A549 (cell line): ENCODE data around the gene KRT5. TPM values are rescaled to one million over a fixed set of nuclear protein-coding genes. Genes with fewer than 3 reads are reported as not detected.

Experiments used
- ATAC-seq, 2 experiments: fragments of 200-7000 bp in 1 of 2; fragments of >200 bp in 1 of 2; cut with Nextera tagmentation in 1 of 2; cut with Tn5 transposase in 1 of 2; 3 replicates each; pipeline versions ENCODE4 v1.8.0 to v1.9.1; 2018 to 2020; ENCODE audit warnings: mild to moderate bottlenecking in 1 of 2, moderate library complexity in 1 of 2
- CTCF ChIA-PET: fragments of 300-600 bp; sonication (Branson Sonifier 250); formaldehyde crosslinking; extraction: SDS; loops from one replicate; lab custom pipeline; 2021; ENCODE audit warnings: antibody characterized with exemption, inconsistent platforms; lab: Yijun Ruan, JAX
- POLR2A ChIA-PET: fragments of 350-600 bp; formaldehyde crosslinking; extraction: SDS; loops from one replicate; lab custom pipeline; 2021; ENCODE audit warnings: antibody characterized with exemption, inconsistent platforms; lab: Yijun Ruan, JAX
- DNase-seq, 2 experiments: peaks; one replicate each; pipeline versions ENCODE4 v3.0.0 to v3.0.0-alpha.2; 2011 to 2016; ENCODE audit warnings: low read depth in 1 of 2, low spot score in 1 of 2
- FAIRE-seq: peaks from 2 replicates; lab custom pipeline; 2011; peaks lifted over from hg19 to GRCh38; lab: Jason Lieb, UNC
- H3K27ac ChIP-seq, 2 experiments: fragments of >200 bp; sonication (Bioruptor Twin); formaldehyde crosslinking; 3 replicates each; pipeline ENCODE4 v1.5.1; 2016 to 2017
- H3K4me1 ChIP-seq: fragments of >200 bp; sonication (Bioruptor Twin); formaldehyde crosslinking; 3 replicates; pipeline ENCODE4 v1.6.1; 2016
- H3K4me2 ChIP-seq: fragments of >200 bp; sonication (Bioruptor Twin); formaldehyde crosslinking; 3 replicates; pipeline ENCODE4 v1.6.1; 2016
- H3K4me3 ChIP-seq: fragments of >200 bp; sonication (Bioruptor Twin); formaldehyde crosslinking; 3 replicates; pipeline ENCODE4 v1.5.1; 2016
- H3K9me3 ChIP-seq: fragments of >200 bp; sonication (Bioruptor Twin); formaldehyde crosslinking; 3 replicates; pipeline ENCODE4 v1.6.1; 2016
- BHLHE40 ChIP-seq: IDR thresholded peaks from 2 replicates; pipeline ENCODE4 v1.6.1; 2012; ENCODE audit warnings: low read depth, low read length, inconsistent platforms
- CBX8 ChIP-seq: fragments of 200-600 bp; sonication (generic); IDR thresholded peaks from 2 replicates; pipeline ENCODE4 v1.6.1; 2016
- CEBPB ChIP-seq, 2 experiments: fragments of >200 bp in 1 of 2; sonication (Bioruptor Twin) in 1 of 2; formaldehyde crosslinking in 1 of 2; IDR thresholded peaks; 2 replicates each; pipeline ENCODE4 v1.6.1; 2012 to 2016
- CHD2 ChIP-seq: fragments of 150-350 bp; IDR thresholded peaks from 2 replicates; pipeline ENCODE4 v1.6.1; 2014; ENCODE audit warnings: low read length; ENCODE audit not compliant: partially characterized antibody
- CHD4 ChIP-seq: fragments of 200-600 bp; sonication (generic); IDR thresholded peaks from 2 replicates; pipeline ENCODE4 v1.6.1; 2016; ENCODE audit warnings: antibody characterized with exemption, mild to moderate bottlenecking, borderline replicate concordance
- CTCF ChIP-seq: fragments of >200 bp; sonication (Bioruptor Twin); formaldehyde crosslinking; IDR thresholded peaks from 3 replicates; pipeline ENCODE4 v1.5.1; 2016
- ESRRA ChIP-seq: fragments of 150-350 bp; IDR thresholded peaks from 2 replicates; pipeline ENCODE4 v1.6.1; 2014; ENCODE audit warnings: mild to moderate bottlenecking, low read length, borderline replicate concordance
- FOSB ChIP-seq: fragments of 250-450 bp; sonication (Bioruptor Pico); IDR thresholded peaks from 2 replicates; pipeline ENCODE4 v1.5.0; 2020; ENCODE audit warnings: mild to moderate bottlenecking, moderate library complexity
- FOSL2 ChIP-seq, 2 experiments: fragments of 450-650 bp in 1 of 2; fragments of >200 bp in 1 of 2; sonication (Bioruptor Twin) in 1 of 2; formaldehyde crosslinking; IDR thresholded peaks; 2 replicates each; pipeline versions ENCODE4 v1.5.0 to v1.6.1; 2016 to 2020; ENCODE audit warnings: mild to moderate bottlenecking in 1 of 2, moderate library complexity in 1 of 2
- HOXB13 ChIP-seq: fragments of 250-450 bp; sonication (Bioruptor Pico); IDR thresholded peaks from 2 replicates; pipeline ENCODE4 v1.5.0; 2020; ENCODE audit warnings: low read depth, mild to moderate bottlenecking, moderate library complexity
- HOXB5 ChIP-seq: fragments of 250-450 bp; sonication (Bioruptor Pico); IDR thresholded peaks from 2 replicates; pipeline ENCODE4 v1.5.0; 2020; ENCODE audit warnings: mild to moderate bottlenecking, moderate library complexity
- JUN ChIP-seq, 2 experiments: fragments of >200 bp; sonication (Bioruptor Twin); formaldehyde crosslinking; IDR thresholded peaks; 2 replicates in 1 of 2; 3 replicates in 1 of 2; pipeline ENCODE4 v1.6.1; 2016 to 2017
- JUNB ChIP-seq: fragments of >200 bp; sonication (Bioruptor Twin); formaldehyde crosslinking; IDR thresholded peaks from 2 replicates; pipeline ENCODE4 v1.6.1; 2016
- MAFK ChIP-seq: fragments of 450-650 bp; IDR thresholded peaks from 2 replicates; pipeline ENCODE4 v1.6.1; 2014; ENCODE audit not compliant: partially characterized antibody
- MAX ChIP-seq: IDR thresholded peaks from 2 replicates; pipeline ENCODE4 v1.6.1; 2012
- NFE2L2 ChIP-seq: fragments of 150-350 bp; conservative IDR thresholded peaks from 2 replicates; pipeline ENCODE4 v1.6.1; 2014; ENCODE audit warnings: low read length
- PHF8 ChIP-seq: fragments of 200-600 bp; sonication (generic); IDR thresholded peaks from 2 replicates; pipeline ENCODE4 v1.6.1; 2016; ENCODE audit warnings: low read depth, mild to moderate bottlenecking, antibody characterized with exemption, moderate library complexity, borderline replicate concordance
- POLR2A ChIP-seq: IDR thresholded peaks from 2 replicates; pipeline ENCODE4 v1.6.1; 2012; ENCODE audit warnings: mild to moderate bottlenecking, low read length
- RAD21 ChIP-seq, 2 experiments: fragments of >200 bp in 1 of 2; sonication (Bioruptor Twin) in 1 of 2; formaldehyde crosslinking in 1 of 2; IDR thresholded peaks in 1 of 2; conservative IDR thresholded peaks in 1 of 2; 2 replicates in 1 of 2; 3 replicates in 1 of 2; pipeline ENCODE4 v1.6.1; 2012 to 2018; ENCODE audit warnings: inconsistent platforms in 1 of 2
- RARB ChIP-seq: fragments of 250-450 bp; sonication (Bioruptor Pico); IDR thresholded peaks from 2 replicates; pipeline ENCODE4 v1.8.0; 2021; ENCODE audit warnings: mild to moderate bottlenecking, moderate library complexity
- RCOR1 ChIP-seq: fragments of 150-350 bp; IDR thresholded peaks from 2 replicates; pipeline ENCODE4 v1.6.1; 2014; ENCODE audit warnings: antibody characterized with exemption, low read length, low read depth
- REST ChIP-seq: fragments of 200-600 bp; sonication (generic); IDR thresholded peaks from 2 replicates; pipeline ENCODE4 v1.6.1; 2016; ENCODE audit warnings: antibody characterized with exemption, mild to moderate bottlenecking, moderate library complexity
- SMC3 ChIP-seq: fragments of >200 bp; sonication (Bioruptor Twin); formaldehyde crosslinking; IDR thresholded peaks from 3 replicates; pipeline ENCODE4 v1.6.1; 2018; ENCODE audit warnings: inconsistent platforms
- SREBF2 ChIP-seq: fragments of 450-650 bp; IDR thresholded peaks from 2 replicates; pipeline ENCODE4 v1.6.1; 2014; ENCODE audit warnings: mild to moderate bottlenecking, moderate library complexity
- TFCP2L1 ChIP-seq: fragments of 250-450 bp; sonication (Bioruptor Pico); IDR thresholded peaks from 2 replicates; pipeline ENCODE4 v1.5.0; 2021; ENCODE audit warnings: mild to moderate bottlenecking
- USF2 ChIP-seq: fragments of 450-650 bp; IDR thresholded peaks from 2 replicates; pipeline ENCODE4 v1.6.1; 2014; ENCODE audit warnings: antibody characterized with exemption
- ZNF302 ChIP-seq: fragments of 250-450 bp; sonication (Bioruptor Pico); IDR thresholded peaks from 2 replicates; pipeline ENCODE4 v1.9.0; 2021; ENCODE audit warnings: inconsistent platforms, mild to moderate bottlenecking, moderate library complexity
- WGBS: methylation state at CpG from one replicate; pipeline ENCODE4 v1.1.6; 2017; ENCODE audit errors: missing lambda C conversion rate; 5-methylcytosine and 5-hydroxymethylcytosine counted together
- polyA plus RNA-seq, 4 experiments: library from polyadenylated mRNA; depleted of rRNA in 3 of 4; stranded (reverse); fragments of >200 nt; fragmentation: RNase III in 1 of 4; extraction: RNeasy Plus Mini Kit Qiagen cat#74134 plus additional on column Dnase treatment in 1 of 4; gene quantifications; 2 replicates in 3 of 4; 3 replicates in 1 of 4; pipeline ENCODE4 v1.2.3, GENCODE V29; 2011 to 2017

KRT5 gene
- polyA plus RNA-seq, 2 of the 4 experiments (the other 2 are of a cell fraction): 0.06 to 0.25 TPM

- WGBS: 49% methylated on average over 5 of the region's 5 CpGs
- Histone ChIP-seq H3K4me3 (no peak overlapping the region), H3K4me2 (no peak overlapping the region), H3K9me3 (no peaks in the 10 kb centered on the region), H3K4me1 (0 out of 3 replicates have a peak, but pooled peaks cover 5% of the 10 kb centered on the region), H3K27ac (no peak overlapping the region)
- ATAC-seq: no peak
- no peak for DNase-seq
- POLR2A ChIA-PET: no interaction called here
- TF ChIP-seq REST (no peak), RARB (CRISPR knock-in tag) (no peak), HOXB13 (CRISPR knock-in tag) (no peak), NFE2L2 (no peak), SMC3 (no peak), RCOR1 (no peak)
- no peak for FAIRE-seq
- CTCF ChIA-PET: interaction anchor here (0.6 to 2.8 kb wide), 7 partner anchors 11 to 328 kb away, joined by 3 to 10 read pairs (median 3); no protein-coding TSS in a partner anchor
Measured at GRCh38 chr12:52552055-52552454, 31.9 kb upstream of the KRT5 start.

- Histone ChIP-seq H3K27ac (no peak overlapping the region), H3K4me2 (no peak overlapping the region), H3K4me1 (0 out of 3 replicates have a peak, but pooled peaks cover 5% of the 10 kb centered on the region), H3K4me3 (no peak overlapping the region), H3K9me3 (no peaks in the 10 kb centered on the region)
- DNase-seq (no peak), FAIRE-seq (no peak), ATAC-seq (no peak)
- POLR2A ChIA-PET: no interaction called here
- WGBS: 59% methylated on average over 6 of the region's 6 CpGs
- no peak for TF ChIP-seq USF2
- TF ChIP-seq MAFK: no peak
- TF ChIP-seq ESRRA: no peak
- TF ChIP-seq RCOR1: no peak
- no peak for TF ChIP-seq TFCP2L1 (CRISPR knock-in tag)
- no peak for TF ChIP-seq SREBF2
- TF ChIP-seq CEBPB (IDR thresholded peaks at IDR 0.05): no peak
- TF ChIP-seq FOSB: no peak
- no peak for TF ChIP-seq FOSL2 (IDR thresholded peaks at IDR 0.05)
- TF ChIP-seq FOSL2 (CRISPR knock-in tag; IDR thresholded peaks at IDR 0.05): no peak
- no peak for TF ChIP-seq CTCF
- no peak for TF ChIP-seq ZNF302 (CRISPR knock-in tag)
- CTCF ChIA-PET: interaction anchor here (1.0 to 2.8 kb wide), 3 partner anchors 12 to 320 kb away, joined by 3 to 10 read pairs (median 7); no protein-coding TSS in a partner anchor
Measured at GRCh38 chr12:52551216-52551865, 31.1 kb upstream of the KRT5 start.

GRCh38 chr12:52546126-52546525 lies 25.9 kb upstream of the KRT5 start:
- WGBS: 78% methylated on average over 15 of the region's 15 CpGs
- no peak overlapping the region for H3K4me2 ChIP-seq
- ChIA-PET POLR2A (no interaction called here), CTCF (interaction anchor here (0.9 to 2.6 kb wide), 8 partner anchors 8 to 334 kb away, joined by 3 to 10 read pairs (median 5); no protein-coding TSS in a partner anchor)
- H3K9me3 ChIP-seq: no peaks in the 10 kb centered on the region
- no peak overlapping the region for H3K27ac ChIP-seq
- no peak for FAIRE-seq
- no peak; a peak in 1 of 6 replicates for ATAC-seq
- DNase-seq: no peak
- H3K4me3 ChIP-seq: no peak overlapping the region
- H3K4me1 ChIP-seq: peaks cover 2% of the 10 kb centered on the region; the same call in 1 of the 3 replicates
- TF ChIP-seq JUNB (no peak), MAX (no peak), CHD2 (no peak), BHLHE40 (no peak), CHD4 (no peak), RARB (CRISPR knock-in tag) (no peak), CBX8 (no peak), JUN (IDR thresholded peaks at IDR 0.05) (no peak), PHF8 (no peak), NFE2L2 (no peak), HOXB13 (CRISPR knock-in tag) (no peak), RAD21 (conservative IDR thresholded peaks at IDR 0.05 in 1 of 2, IDR thresholded peaks at IDR 0.05 in 1 of 2) (no peak), ZNF302 (CRISPR knock-in tag) (no peak), TFCP2L1 (CRISPR knock-in tag) (no peak), USF2 (no peak), POLR2A (no peak), HOXB5 (no peak)
